AG08395 (cell line): ENCODE data around the gene GSG1L.
"Not testable (repeated sequence)": the region's sequence is repeated elsewhere in the genome, so short reads cannot be mapped to it uniquely, and the experiment has no call there.

Experiments
- DNase-seq: peaks from one replicate; pipeline ENCODE4 v3.0.0; 2012; ENCODE audit warnings: mixed read lengths, low spot score

Gene GSG1L

DNA sequence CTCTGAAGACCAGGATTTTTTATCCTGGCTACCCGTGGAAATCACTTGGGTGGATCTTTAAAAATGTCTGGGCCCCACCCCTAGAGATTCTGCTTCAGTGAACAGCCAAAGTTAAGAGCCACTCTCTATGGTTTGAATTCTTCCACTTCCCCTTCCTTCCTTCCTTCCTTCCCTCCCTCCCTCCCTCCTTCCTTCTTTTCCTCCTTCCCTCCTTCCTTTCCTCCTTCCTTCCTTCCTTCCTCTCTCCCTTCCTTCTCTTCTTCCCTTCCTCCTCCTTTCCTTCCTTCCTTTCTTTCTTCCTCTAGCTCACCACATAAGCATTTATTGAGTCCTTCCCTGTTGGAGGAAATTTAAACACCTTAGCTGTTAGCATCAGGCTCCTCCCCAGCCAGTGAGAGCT, 310.0 kb downstream of the GSG1L start:
- no peak for DNase-seq

DNA sequence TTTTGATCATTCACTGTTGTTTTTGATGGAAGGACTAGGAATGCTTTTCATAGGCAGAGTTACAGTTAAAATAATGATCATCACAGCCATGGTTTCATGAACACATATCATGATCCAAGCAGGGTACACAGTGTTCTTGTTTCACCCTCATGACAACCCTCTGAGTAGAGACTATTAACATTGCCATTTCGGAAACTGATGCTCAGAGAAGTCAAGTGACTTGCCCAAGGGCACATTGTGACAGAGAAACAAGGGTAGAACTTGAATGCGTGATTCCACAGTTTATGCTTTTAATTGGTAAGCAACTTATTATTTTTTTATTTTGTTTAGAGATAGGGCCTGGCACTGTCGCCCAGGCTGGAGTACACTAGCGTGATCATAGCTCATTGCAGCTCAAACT, 311.3 kb downstream of the GSG1L start:
- no peak for DNase-seq

DNA sequence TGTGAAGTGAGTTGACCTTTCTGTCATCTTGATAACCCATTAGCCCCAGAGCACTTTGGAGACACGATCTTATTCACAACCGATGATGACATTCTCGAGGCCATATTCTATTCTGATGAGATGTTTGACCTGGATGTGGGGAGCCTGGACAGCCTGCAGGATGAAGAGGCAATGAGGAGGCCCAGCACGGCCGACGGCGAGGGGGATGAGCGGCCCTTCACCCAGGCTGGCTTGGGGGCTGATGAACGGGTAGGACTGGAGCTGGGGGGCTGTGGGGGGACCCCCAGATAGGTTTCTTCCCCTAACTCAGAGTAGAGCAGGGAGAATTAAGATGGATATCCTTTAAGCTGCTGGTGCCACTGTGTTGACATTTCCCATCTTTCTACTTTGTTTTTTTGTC, 311.8 kb downstream of the GSG1L start:
- DNase-seq = no peak

DNA sequence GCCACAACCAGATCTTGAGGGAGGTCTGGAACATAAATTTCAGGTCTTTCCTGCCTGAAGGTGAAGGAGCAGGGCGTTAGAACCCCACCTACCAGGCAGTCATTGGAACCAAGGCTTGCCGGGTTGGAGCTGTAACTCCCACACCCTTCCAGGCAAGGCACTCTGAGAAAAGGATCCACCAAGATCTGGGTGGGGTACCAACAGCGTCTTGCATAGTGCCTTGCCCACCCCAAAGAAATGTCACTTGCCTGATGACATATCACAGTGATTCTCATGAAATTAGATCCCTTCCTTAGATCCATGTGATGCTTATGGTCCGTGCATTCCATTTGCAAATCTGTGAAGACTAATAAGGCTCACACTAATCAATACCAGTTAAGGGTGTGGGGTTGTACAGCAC, 312.3 kb downstream of the GSG1L start:
- DNase-seq = no peak

DNA sequence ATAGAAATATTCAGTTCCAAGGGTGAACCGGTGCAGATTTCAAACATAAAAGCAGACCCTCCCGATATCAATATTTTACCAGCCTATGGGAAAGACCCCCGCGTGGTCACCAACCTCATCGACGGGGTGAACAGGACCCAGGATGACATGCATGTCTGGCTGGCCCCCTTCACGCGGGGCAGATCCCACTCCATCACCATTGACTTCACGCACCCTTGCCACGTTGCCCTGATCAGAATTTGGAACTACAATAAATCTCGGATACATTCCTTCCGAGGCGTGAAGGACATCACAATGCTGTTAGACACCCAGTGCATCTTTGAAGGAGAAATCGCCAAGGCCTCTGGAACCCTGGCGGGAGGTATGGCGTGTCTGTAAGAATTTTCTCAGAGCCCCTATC, 313.6 kb downstream of the GSG1L start:
- DNase-seq = no peak

DNA sequence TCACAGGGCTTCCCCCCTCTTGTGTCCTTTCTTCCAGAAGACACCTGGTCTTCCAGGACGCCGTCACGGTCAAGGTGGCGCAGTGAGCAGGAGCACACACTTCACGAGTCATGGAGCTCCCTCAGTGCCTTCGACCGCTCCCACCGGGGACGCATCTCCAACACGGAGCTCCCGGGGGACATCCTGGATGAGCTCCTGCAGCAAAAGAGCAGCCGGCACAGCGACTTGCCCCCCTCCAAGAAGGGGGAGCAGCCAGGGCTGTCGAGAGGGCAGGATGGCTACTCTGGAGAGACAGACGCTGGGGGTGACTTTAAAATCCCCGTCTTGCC, 314.0 kb downstream of the GSG1L start:
- no peak for DNase-seq

DNA sequence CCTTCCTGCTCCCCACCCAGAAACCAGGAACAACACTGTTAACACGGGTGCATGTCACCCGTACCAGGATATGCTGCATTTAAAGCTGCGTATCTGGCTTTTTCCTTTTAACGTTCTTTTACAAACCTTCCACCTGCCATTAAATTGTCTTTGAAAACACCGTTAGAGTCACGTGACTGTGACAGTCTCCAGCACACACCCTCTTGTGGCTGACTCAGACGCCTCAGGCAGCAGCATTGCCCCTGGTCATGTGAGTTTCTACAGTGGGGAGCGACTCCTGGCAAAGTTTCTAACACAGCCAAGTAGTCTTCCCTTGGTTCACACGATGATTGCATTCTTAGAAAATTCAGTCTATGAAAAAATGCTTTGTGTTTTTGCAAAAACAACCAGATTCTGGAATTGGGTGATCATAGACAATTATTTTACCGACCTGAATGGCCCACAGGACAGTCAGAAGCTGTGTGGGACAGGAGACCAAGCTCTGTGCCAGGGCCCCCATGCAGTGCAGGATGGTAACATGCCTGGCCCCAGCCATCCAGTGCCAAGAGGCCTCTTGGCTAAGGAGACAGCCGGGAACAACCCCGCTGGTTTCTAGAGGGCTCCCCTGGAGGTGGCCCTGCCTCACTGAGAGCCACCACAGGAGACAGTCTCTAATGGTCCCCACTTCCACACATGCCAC, 314.5 kb downstream of the GSG1L start:
- DNase-seq = peak; percentile 98

DNA sequence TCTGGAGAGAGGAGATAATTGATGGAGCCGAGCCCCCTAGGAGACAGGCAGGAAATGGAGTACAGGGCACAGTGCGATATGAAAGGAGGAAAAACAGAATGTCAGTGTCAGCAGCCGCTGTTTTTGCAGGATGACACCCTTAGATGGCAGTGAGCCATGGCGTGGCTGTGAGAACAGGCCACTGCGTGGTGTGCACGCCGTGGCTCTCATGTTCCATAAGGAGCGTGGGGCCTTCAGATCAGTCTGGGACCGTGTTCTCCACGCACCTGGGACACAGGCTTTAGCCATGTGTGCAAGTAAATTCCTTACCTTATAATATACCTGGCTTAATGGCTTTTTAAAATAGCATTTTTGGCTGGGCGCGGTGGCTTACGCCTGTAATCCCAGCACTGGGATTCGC, 315.6 kb downstream of the GSG1L start:
- DNase-seq = no peak

DNA sequence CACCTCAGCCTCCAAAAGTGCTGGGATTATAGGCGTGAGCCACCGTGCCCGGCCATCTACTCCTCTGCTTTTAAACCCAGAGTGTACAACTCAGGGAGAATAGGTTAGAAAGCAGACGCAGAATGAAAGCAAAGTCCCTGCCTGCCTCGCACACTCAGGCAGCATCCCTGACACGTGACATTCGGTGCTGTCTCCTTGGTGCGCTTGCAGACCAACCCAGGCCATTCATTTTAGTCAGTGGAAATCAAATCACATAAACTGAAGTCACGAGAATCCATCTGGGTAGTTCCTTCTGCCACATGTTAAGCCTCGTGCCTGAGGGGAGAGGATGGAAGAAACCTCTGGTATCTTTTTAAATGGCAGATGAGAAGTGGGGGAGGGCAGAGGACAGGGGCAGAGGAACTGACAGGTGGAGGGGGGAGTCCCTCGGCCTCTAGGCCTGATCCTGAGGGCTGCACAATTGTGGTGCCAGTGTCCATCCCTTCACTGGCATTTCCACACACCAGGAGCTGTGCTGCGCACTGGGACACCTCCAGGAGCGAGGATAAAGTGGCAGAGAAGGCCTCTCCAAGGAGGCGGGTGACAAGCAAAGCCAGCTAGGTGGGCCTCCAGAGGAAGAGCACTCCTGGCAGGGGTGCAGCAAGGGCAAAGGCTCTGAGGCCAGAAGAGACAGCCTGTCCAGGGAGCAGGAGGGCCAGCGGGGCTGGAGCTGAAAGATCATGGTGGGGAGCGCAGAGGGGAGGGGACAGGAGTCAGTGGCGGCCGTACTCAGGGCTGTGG, 317.2 kb downstream of the GSG1L start:
- DNase-seq = no peak

DNA sequence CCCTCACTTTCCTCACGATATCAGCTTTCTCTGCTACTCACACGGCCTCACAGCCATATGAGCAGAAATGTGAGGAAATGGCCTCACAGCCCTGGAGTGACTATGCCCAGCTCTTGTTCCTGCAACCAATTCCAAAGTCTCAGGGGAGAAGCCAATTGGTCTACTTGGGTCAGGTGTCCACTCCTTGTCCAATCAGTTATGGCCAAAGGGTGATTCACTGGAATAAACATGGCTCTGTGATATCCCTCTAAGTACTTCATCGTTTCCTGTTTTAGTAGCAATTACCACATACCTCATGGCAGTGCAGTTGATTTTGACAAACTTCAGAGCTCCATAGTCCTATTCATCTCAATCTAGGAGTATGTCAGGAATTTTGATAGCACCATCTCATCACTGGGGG, 318.2 kb downstream of the GSG1L start:
- peak; percentile 33 for DNase-seq

DNA sequence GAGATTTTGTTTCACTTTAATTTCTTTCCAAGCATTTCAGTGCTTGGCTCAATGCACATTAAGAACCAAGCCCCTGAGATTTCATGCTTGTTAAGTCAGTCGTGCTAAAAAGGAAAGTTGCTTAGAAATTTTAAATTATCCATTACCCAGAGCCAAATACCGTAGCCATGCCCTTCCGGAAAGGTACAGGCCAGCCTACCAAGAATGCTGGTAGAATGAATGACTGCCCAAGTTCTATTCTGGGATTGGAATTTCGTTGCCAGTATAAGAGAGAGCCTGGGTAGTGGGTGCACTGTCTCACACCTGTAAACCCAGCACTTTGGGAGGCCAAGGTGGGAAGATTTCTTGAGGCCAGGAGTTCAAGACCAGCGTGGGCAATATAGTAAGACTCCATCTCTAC, 319.6 kb downstream of the GSG1L start:
- no peak for DNase-seq

DNA sequence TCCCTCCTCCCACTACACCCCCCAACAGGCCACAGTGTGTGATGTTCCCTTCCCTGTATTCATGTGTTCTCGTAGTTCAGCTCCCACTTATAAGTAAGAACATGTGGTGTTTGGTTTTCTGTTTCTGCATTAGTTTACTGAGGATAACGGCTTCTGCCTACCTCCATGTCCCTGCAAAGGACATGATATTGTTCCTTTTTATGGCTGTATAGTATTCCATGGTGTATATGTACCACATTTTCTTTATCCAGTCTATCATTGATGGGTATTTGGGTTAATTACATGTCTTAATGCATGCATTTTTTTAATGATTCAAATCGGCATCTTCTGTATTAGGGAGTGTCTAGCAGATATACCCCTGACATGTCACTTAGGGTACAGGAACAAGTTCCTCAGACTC, 320.5 kb downstream of the GSG1L start:
- DNase-seq = not testable (repeated sequence)

DNA sequence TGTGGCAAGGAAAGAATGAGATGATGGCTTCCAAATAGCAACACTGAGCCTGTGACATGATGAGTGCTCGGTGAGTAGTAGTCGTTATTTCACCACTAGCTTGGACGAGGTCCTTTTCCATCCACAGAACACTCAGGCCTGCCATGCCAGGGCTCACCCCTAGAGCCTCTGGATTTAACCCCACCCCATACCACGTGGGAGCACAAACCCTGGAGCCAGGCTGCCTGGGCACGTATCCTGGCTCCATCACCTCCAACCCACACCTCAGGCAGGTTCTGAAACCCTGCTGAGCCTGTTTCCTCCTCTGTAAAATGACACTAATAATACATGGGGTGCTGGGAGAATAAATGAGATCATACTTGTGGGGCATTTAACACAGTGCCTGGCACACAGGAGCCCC, 321.2 kb downstream of the GSG1L start:
- no peak for DNase-seq

DNA sequence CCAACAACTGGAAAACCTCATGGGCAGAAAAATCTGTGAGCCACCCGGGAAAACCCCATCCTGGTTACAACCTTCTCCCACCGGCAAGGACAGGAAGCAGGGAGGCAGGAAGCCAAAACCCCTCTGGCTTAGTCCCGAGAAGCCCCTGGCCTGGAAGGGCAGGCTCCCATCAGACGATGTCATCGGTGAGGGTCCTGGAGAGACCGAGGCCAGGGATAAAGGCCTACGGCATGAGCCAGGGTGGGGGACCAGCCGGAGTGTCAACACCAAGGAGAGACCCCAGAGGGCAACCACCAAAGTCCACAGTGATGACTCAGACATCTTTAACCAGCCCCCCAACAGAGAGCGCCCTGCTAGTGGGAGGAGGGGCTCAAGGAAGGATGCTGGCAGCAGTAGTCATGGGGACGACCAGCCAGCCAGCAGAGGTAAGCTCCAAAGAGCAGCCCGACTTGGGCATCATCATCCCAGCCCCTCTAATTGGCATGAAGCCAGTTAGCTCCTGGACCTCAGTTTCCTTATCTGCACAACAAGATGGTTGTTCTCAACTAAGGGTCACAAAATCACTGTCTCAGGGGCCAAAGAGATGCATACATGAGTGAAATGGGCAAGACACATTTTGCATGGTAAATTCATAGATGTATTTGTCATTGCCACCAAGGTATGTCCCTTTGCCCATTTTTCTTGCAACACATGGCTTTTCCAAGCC, 322.9 kb downstream of the GSG1L start:
- DNase-seq = no peak

DNA sequence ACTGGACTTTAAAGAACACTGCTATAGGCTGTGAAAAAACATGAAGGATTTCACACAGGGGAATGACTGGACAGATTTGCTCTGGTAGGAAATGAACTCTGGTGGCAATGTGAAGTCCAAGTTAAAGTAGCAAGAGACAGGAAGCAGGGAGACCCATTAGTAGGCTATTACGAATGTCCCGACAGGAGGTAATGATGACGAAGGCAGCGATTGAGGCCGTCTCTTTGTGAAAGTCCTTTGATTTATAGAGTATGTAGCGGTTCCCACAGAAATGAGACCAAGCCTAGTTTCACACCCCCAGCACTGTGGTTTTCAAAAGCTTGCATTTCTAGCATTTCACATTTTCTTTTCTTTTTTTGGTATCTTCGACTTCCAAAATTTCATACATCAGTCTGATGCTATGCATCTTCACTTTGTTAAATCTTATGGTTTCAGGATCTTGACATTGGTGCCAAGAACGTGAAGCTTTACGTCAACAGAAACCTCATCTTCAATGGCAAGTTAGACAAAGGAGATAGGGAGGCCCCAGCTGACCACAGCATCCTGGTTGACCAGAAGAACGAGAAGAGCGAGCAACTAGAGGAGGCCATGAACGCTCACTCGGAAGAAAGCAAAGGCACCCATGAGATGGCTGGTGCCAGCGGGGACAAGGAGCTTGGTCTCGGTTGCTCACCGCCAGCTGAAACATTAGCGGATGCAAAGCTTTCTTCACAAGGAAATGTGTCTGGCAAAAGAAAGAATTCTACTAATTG, 323.7 kb downstream of the GSG1L start:
- no peak for DNase-seq

DNA sequence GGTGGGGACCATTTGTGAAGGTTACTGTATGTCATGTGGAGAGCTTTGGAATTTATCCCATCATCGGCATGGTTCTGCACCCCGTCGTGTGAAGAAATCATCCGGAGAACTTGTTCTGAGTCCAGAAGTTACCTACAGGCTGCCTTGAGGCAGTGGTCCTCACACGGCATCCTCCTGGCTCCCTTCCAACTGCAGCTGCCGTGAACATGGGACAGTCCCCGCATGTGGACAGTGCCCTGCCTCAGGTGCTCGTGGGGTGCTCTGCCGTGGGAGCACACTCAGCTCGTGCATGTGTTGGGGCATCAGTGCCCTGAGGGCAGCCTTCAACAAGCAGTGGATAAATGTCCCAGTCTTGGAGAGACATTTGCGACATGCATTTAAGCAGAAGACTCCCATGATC, 324.9 kb downstream of the GSG1L start:
- no peak for DNase-seq
